ENCODE measurements around the gene ZNF768. TPM values are rescaled to one million over a fixed set of nuclear protein-coding genes. Genes with fewer than 3 reads are reported as not detected.
A peak's percentile ranks its signal among the peaks of the same experiment; 100 is the strongest.

Gene ZNF768
- total RNA-seq, 1 experiment from 2014 or later = 64.2 TPM

GRCh38 chr16:30569746-30570635, 43.6 kb upstream of the ZNF768 start:
- Histone ChIP-seq H3K4me3 (no peak overlapping the region), H3K9me2 (ENCODE audit: insufficient read depth) (no peaks in the 10 kb centered on the region), H3K27ac (no peak overlapping the region), H3K9me3 (ENCODE audit: insufficient read depth, low read depth) (no peaks in the 10 kb centered on the region), H2AFZ (no peak overlapping the region), H3K4me2 (peak overlapping the region; percentile 98), H3K79me2 (ENCODE audit: low read depth) (0 out of 2 replicates have a peak, but pooled peaks cover 4% of the 10 kb centered on the region), H3K27me3 (ENCODE audit: insufficient read depth, low read depth) (no peaks in the 10 kb centered on the region), H3K4me1 (replicated peaks; ENCODE audit: insufficient read depth) (peaks cover 40% of the 10 kb centered on the region), H4K20me1 (ENCODE audit: insufficient read depth) (no peaks in the 10 kb centered on the region), H3K36me3 (ENCODE audit: low read depth) (no peaks in the 10 kb centered on the region), H3F3A (ENCODE audit: insufficient read depth, low read depth) (peaks cover 47% of the 10 kb centered on the region)
- ChIA-PET POLR2A (ENCODE audit: unreplicated experiment) (interaction anchor here (1.3 kb wide), 1 partner anchor 12 kb away, joined by 4 read pairs; the partner anchor contains the start of gene ZNF764), CTCF (no interaction called here)
- no peak for DNase-seq
- intact Hi-C loops (cut with micrococcal nuclease; ENCODE audit: unreplicated experiment) = no loop called here
- no TSS peak for BruUV-seq (replicated peaks)
- no peak for TF ChIP-seq EZH2 (IDR thresholded peaks at IDR 0.05; ENCODE audit: low read depth)
- TF ChIP-seq CTCF (conservative IDR thresholded peaks at IDR 0.05) = no peak

- DNase-seq = no peak
- H3K27ac ChIP-seq = no peak overlapping the region
- H3K9me3 ChIP-seq (ENCODE audit: insufficient read depth, low read depth) = no peaks in the 10 kb centered on the region
- no TSS peak for BruUV-seq (replicated peaks)
- H3K9me2 ChIP-seq (ENCODE audit: insufficient read depth) = no peaks in the 10 kb centered on the region
- no peak overlapping the region for H3K4me3 ChIP-seq
- ChIA-PET CTCF (no interaction called here), POLR2A (ENCODE audit: unreplicated experiment) (no interaction called here)
- H3K79me2 ChIP-seq (ENCODE audit: low read depth) = 0 out of 2 replicates have a peak, but pooled peaks cover 4% of the 10 kb centered on the region
- peaks cover 40% of the 10 kb centered on the region for H3K4me1 ChIP-seq (replicated peaks; ENCODE audit: insufficient read depth)
- TF ChIP-seq CTCF (conservative IDR thresholded peaks at IDR 0.05) (no peak), EZH2 (IDR thresholded peaks at IDR 0.05; ENCODE audit: low read depth) (no peak)
- no peaks in the 10 kb centered on the region for H4K20me1 ChIP-seq (ENCODE audit: insufficient read depth)
- no peaks in the 10 kb centered on the region for H3K27me3 ChIP-seq (ENCODE audit: insufficient read depth, low read depth)
- no peaks in the 10 kb centered on the region for H3K36me3 ChIP-seq (ENCODE audit: low read depth)
- no peak overlapping the region for H2AFZ ChIP-seq
- 0 out of 2 replicates have a peak overlapping the region, but pooled peaks have one; percentile 50 for H3K4me2 ChIP-seq
- intact Hi-C loops (cut with micrococcal nuclease; ENCODE audit: unreplicated experiment) = no loop called here
- H3F3A ChIP-seq (ENCODE audit: insufficient read depth, low read depth) = peaks cover 40% of the 10 kb centered on the region
Measured at GRCh38 chr16:30569281-30569680, 42.9 kb upstream of the ZNF768 start.

GRCh38 chr16:30567991-30568638, 41.7 kb upstream of the ZNF768 start:
- Histone ChIP-seq H2AFZ (no peak overlapping the region), H4K20me1 (ENCODE audit: insufficient read depth) (no peaks in the 10 kb centered on the region), H3K4me2 (peak overlapping the region; percentile 50), H3K4me1 (replicated peaks; ENCODE audit: insufficient read depth) (peaks cover 40% of the 10 kb centered on the region), H3K9me3 (ENCODE audit: insufficient read depth, low read depth) (no peaks in the 10 kb centered on the region), H3K9me2 (ENCODE audit: insufficient read depth) (no peaks in the 10 kb centered on the region), H3F3A (ENCODE audit: insufficient read depth, low read depth) (peaks cover 32% of the 10 kb centered on the region), H3K27me3 (ENCODE audit: insufficient read depth, low read depth) (no peaks in the 10 kb centered on the region), H3K36me3 (ENCODE audit: low read depth) (no peaks in the 10 kb centered on the region), H3K79me2 (ENCODE audit: low read depth) (0 out of 2 replicates have a peak, but pooled peaks cover 4% of the 10 kb centered on the region), H3K27ac (peak overlapping the region; percentile 57), H3K4me3 (no peak overlapping the region)
- peak in 1 of 2 experiments; percentile 93 for DNase-seq
- ChIA-PET CTCF (interaction anchor here (0.6 kb wide), 1 partner anchor 890 kb away, joined by 5 read pairs; no protein-coding TSS in a partner anchor), POLR2A (ENCODE audit: unreplicated experiment) (interaction anchor here (0.6 to 0.7 kb wide), 2 partner anchors 10 to 46 kb away, joined by 3 to 11 read pairs; no protein-coding TSS in a partner anchor)
- intact Hi-C loops (cut with micrococcal nuclease; ENCODE audit: unreplicated experiment) = no loop called here
- TF ChIP-seq CTCF (conservative IDR thresholded peaks at IDR 0.05) (no peak), EZH2 (IDR thresholded peaks at IDR 0.05; ENCODE audit: low read depth) (no peak)
- no TSS peak for BruUV-seq (replicated peaks)
